ENCODE results near the gene R3HDM1.
A peak's percentile ranks its signal among the peaks of the same experiment; 100 is the strongest.
"Not testable (repeated sequence)": the region's sequence is repeated elsewhere in the genome, so short reads cannot be mapped to it uniquely, and the experiment has no call there.

Gene R3HDM1

DNA sequence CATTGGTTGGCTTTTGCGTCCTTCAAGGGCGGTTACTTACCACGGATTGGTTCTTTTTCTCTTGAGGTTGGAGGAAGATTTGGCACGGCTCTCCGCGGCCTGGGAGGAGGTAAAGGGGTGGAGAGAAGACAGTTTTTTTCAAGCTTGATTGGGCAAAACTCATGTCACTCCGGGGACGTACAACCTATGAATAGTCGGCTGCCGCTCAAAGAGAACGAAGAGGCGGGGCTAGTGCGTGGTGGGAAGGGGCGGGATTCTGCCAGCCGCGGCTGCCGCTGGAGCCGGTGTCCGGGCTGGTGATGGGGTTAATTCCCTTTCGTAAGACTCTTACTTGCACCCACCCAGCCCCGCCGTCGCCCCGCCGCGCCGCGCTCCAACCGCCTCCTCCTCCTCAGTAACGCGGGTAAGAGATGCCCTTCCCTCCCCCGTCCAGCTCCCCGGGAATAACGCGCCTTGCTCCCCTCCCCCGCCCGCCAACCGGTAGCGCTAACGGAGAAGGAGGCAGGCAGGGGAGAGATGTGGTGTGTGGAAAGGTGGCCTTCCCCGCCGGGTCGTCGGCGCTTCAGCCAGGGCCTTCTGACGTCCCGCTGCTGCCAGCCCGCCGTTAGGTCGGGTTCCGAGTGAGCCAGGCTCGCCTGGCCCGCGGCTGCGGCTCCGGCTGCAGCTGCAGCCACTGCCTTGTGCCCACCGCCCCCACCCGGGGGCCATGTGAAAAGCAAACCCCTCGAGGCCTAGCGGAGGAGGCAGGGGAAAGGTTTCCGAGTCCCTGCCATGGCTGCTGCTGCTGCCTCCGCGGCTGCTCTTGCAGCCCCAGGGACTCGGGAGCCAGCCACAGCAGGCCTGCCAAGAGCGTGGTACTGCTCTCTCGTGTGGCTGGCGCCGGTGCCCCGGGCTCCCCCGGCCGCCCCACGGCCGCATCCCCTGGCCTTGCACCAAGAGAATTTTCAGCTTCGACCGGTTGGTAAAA, at the start of gene R3HDM1:
Gene R3HDM1 (plus strand): TSS at position 254 of the 967 bp plus-strand sequence. CDS start 73,362 bp downstream, outside the sequence.
- DNase-seq, result peak; percentile 99

DNA sequence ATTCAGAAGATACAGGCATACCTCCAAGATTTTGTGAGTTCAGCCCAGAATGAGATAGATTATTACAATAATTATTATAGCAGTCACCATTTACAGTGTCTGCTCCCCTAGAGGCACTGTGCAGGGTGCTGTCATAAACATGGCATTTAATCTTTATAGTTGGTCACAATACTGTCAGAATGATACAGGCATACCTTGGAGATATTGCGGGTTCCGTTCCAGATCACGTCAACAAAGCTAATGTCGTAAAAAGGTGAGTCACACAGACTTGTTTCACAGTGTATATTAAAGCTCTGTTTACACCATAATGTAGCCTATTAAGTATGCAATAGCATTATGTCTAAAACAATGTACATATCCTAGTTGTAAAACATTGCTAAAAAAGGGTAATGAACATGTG, 45.8 kb upstream of the R3HDM1 start:
- DNase-seq, result no peak

DNA sequence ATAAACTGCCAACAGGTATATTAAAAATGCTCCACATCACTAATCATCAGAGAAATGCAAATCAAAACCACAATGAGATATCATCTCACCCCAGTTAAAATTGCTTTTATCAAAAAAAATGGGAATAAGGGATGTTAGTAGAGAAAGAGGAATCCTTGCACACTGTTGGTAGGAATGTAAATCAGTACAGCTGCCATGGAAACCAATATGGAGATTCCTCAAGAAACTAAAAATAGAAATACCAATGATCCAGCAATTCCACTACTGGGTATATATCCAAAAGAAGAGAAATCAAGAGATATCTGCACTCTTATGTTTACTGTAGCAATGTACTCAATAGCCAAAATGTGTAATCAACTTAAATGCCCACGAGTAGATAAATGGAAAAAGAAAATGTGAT, 40.9 kb upstream of the R3HDM1 start:
- DNase-seq, result no peak

DNA sequence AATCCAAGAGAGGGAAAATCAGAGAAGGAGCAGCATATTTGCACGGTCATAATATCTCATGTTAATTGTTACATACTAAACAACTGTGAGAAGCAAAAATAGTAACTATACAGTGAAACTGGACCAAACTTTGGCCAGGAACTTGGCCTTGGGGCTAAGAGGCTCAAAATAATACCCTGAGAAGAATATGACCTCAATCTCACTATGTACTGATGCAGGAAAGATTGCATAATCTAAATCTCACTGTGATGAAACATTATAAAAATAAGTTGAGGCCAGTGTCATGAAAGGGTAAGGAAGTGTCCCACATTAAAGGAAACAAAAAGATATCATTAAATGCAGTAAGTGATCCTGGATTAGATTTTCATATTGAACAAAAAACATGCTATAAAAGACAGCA, 36.8 kb upstream of the R3HDM1 start:
- no peak for DNase-seq

DNA sequence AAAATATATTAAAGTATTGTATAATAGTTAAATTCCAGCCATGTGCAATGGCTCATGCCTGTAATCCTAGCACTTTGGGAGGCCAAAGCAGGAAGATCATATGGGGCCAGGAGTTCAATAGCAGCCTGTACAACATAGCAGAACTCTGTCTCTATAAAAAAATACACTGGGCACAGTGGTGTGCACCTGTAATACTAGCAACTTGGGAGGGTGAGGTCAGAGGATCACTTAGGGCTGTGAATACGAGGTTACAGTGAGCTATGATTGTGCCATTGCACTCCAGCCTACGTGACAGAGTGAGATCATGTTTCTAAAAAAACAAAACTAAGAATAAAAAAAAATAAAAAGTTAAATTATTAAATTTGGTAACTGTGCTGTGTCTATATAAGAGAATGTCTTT, 36.4 kb upstream of the R3HDM1 start:
- DNase-seq, result no peak

DNA sequence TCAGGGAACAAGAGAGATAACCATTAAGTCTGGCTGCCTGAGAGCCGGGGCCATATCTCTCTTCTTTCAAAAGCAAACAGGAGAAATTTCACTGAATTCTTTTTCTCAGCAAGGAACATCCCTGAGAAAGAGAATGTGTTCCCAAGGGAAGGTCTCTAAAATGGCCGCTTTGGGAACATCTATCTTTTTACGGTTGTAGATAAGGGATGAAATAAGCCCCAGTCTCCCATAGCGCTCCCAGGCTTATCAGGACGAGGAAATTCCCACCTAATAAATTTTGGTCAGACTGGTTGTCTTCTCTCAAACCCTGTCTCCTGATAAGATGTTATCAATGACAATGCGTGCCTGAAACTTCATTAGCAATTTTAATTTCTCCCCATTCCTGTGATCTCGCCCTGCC, 32.7 kb upstream of the R3HDM1 start:
- not testable (repeated sequence) for DNase-seq

DNA sequence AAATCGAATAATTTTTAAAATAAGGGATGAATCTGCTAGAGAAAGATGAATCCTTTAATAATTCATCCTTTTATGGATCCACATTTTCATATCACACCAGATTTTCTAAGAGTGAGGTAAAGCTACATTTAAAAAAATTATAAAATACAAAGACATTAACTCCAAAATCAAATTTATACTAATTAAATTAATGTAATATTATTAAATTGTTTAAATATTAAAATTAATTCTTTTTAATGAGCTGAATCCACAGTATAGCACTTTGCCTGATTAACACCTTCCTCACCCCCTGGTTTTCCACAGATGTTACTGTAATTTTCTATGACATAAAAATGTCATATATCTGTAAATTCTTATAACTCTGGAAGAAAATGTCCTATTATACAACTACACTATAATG, 26.5 kb upstream of the R3HDM1 start:
- DNase-seq, result no peak

DNA sequence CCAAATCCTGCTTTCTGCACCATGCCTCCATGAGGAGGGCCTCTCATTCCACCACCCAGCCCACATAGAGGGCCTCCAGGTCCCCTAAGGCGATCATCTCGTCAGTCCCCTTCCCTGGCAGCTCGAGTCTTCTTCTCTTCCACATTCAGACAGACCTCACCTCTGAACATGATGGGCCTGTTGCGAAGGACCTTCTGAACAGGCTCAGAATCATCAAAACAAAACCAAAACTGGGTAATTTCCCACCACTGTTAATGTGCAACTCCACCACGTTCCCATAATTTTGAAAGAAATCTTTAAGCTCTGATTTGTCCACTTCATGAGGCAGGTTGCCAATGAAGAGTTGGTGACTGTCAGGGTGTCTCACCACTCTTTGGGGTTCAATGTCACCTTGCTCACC, 20.7 kb upstream of the R3HDM1 start:
- no peak for DNase-seq

DNA sequence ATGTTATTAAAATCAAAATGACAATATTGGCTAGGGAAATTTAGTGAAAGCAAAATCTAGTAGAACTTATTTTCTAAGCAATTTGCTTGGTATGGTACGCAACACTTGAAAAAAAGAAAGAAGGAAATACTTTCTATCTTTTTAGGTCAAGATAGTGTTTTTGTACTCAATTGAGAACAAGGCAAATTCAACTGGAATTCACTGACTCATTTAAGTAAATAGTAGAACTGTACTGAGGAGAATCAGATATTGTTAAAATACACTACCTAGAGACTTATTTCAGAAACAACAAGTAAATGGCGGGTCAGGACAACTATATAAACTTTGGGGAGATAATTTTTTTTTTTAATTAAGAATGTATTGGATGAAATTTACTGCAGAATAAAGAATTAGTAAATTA, 19.2 kb upstream of the R3HDM1 start:
- DNase-seq, result no peak

DNA sequence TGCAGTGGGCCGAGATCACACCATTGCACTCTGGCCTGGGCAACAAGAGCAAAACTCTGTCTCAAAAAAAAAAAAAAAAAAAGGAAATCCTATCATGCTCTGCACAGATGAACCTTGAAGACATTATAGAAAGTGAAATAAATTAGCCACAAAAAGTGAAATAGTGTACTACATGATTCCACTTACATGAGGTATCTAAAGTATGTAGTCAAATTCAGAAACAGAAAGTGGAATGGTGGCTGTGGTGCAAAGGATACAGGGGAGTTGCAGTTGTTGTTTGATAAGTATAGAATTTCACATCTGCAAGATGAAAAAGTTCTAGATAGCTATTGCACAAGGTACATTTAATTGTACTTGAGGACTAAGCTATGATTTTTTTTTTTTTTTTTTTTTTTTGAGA, 5.5 kb upstream of the R3HDM1 start:
- no peak for DNase-seq

DNA sequence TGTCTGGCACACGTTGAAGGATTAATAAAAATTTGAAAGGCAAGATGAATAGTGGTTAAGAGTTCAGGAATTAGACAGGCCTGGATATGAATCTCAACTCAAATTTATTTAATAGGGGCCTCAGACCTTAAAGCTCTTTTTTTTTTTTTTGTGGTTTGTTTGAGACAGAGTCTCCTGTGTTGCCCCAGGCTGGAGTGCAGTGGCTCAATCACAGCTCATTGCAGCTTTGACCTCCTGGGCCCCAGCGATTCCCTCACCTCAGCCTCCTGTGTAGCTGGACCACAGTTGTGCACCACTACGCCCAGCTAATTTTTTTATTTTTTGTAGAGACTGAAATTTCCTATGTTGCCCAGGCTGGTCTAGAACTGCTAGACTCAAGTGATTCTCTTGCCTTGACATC, 3.3 kb upstream of the R3HDM1 start:
- DNase-seq, result no peak

DNA sequence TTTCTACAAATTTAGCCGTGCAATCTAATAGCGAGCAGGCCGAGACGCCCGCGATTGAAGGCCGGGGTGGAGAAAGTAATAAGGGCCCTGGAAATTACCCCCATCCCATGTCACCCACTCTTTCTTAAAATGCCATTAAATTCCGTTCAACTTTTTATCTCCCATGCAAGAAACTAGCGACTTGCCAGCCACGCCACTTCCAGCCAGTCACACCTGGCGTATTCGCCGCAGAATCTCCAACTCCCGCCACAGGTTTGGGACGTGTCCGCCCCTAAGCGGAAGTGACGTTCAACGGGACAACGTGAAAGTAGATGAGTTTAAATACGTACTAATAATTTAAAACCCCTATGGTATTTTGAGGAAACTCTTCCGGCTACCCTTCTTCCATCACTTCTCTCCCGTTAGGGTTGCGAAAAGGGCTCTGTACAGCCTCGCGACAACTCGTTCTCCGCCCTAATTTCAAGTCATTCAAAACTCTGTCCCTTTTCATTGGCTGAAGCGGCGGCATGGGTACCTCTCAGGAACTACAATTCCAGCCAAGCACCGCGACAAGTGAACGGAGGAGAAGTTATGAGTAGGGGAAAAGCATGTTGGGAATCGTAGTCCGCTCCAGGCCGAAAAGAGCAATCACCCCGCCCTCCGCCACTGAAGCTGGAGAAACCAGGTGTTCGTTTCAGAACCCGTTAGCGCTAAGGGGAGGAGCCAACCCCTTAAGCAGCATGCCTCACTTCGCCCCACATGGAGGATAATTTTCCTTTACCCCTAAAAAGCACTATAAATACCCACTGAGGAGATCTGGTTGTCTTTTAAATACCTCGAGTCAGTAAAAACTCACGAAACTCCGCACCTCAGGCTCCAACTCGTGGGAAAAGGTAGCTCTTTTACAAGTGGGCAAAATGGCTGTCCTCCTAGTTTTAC, 712 bp upstream of the R3HDM1 start, which contains the start of gene ZRANB3:
Gene ZRANB3 (minus strand): TSS at position 906 of the 918 bp plus-strand sequence.
- peak; percentile 96 for DNase-seq

DNA sequence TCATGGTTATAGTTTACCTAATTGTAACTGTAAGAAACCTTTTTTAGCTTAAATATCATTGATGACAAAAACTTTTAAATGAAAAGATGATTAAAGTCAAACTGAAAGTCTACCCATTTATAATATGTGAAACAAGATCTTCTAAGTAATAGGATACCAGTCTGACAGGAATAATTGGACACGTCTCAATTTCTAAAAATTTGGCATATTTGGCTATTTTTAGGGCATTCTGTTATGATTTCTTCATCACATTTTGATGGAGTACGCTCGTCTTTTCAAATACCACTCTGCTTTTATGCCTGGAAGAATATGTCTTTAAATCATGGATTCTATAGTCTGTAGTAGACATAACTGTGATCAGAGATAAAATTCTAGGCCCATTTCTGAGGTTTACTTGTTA, 1.3 kb downstream of the R3HDM1 start:
- no peak for DNase-seq

DNA sequence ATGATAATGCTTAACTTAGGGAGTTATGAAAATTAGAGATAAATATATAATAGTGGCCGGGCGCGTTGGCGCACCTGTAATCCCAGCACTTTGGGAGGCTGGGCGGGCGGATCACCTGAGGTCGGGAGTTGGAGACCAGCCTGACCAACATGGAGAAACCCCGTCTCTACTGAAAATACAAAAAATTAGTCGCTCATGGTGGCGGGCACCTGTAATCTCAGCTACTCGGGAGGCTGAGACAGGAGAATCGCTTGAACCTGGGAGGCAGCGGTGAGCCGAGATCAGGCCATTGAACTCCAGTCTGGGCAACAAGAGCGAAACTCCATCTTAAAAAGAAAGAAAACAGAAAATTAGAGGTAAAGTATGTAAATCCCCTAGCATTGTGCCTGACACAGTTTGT, 2.3 kb downstream of the R3HDM1 start:
- DNase-seq, result not testable (repeated sequence)

DNA sequence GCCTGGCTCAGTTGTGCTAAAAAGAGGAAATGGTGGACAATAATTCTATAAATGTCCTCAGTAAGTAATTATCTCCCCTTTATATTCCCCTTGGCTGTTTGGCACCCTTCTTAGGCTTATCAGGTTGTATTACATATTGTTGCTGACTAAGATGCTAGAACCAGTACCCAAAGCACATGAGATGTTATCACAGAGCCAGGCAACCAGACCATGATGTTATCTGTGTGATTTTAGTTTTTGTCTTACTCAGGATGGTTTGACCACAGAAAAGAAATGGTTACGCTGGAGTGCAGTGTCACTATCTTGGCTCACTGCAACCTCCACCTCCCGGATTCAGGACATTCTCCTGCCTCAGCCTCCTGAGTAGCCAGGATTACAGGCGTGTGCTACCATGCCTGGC, 15.2 kb downstream of the R3HDM1 start:
- no peak for DNase-seq

DNA sequence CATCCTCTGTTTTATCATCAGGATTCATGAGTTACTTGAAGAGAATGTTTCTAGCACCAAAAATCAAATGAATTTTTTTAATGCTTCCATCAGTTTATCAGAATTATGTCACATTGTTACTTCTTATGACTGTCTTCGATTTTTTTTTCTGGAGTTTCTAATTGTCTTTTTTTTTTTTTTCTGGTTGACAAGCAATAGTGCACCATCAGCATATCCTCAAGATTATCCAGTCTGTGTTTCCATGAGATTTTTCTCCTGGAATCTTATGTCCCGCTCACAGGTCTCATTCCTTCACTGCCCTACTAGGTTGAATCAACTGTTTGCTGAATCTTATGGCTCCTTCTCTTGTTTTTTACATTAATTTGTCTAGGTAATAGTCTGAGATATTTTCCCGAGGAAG, 16.0 kb downstream of the R3HDM1 start:
- no peak for DNase-seq

DNA sequence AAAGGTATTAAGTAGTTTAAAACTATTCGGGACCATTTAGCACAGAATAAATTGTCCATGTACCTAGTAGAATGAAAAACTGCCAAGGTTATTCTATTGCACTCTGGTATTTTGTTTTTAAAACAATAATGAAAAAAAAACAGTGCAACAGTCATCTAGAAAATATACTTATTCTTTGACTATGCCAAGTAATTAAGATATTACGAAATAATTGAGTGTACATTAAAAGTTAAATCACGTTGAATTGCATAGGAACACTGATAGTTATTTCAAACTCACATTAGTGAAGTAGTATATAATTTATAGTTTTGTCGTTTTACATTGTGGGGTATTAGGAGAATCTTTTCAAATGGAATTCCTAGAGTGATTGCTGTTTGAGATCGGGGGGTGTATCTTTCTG, 20.1 kb downstream of the R3HDM1 start:
- no peak for DNase-seq

DNA sequence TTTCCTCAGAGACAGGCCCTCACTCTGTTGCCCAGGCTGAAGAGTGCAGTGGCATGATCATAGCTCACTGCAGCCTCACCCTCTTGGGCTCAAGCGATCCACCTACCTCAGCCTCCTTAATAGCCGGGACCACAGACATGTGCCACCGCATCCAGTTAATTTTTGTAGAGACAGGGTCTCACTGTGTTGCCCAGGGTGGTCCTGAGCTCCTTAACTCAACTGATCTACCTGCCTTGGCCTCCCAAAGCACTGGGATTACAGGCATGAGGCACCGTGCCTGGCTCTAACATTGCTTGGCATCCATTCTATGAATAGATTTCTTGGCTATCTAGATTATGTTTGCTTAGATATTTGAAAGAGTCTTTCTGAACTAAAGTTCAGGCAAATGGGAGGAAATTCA, 21.6 kb downstream of the R3HDM1 start:
- no peak for DNase-seq

DNA sequence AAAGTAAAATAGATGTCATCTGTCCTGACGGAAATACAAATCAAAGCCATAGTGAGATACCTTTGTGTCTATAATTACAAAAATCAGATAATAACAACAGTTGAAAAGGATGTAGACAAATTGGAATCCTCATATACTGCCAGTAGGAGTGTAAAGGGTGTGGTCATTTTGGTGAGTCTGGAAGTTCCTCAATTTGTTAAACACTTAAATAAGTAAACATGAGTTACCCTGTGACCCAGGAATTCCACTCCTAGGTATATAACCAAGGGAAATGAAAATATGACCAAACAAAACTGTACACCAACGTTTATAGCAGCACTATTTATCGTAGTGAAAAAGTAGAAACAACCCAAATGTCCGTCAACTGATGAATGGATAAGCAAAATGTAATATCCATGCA, 24.0 kb downstream of the R3HDM1 start:
- no peak for DNase-seq

DNA sequence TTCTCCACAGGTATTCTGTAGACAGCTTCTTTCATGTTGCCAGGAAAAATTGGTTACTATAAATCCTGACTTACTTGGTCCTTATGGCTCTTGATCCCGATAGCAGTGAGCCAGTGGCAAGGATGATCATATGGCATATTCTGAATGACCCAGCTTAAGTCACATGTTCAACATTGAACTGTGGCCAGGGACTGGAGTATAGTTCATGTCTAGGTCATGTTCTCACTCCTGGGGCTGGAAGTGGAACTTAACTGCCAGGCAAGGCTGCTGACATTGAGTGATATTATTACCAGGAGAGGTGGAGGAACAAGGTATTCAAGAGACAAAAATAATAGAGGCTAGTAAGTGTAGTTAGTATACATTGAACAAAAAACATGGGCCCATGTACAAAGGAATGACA, 26.2 kb downstream of the R3HDM1 start:
- peak; percentile 32 for DNase-seq

DNA sequence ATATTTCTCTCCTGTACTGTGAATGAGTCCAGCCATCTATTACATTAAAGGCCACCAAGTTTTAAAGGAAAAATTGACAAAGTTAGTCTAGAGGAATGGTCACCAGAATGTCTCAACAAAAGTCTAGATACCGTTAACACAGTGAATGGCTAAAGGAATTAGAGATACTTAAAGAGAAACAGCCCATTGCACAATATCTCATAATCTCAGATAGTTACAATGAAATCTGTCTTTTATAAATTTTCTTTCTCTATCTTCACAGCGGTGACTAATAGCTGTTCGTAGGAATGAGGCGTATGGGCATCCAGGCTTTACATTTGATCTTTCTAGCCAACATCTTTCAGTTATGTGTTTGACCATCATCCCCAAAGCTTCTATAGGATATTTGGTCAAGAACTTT, 30.6 kb downstream of the R3HDM1 start:
- no peak for DNase-seq

DNA sequence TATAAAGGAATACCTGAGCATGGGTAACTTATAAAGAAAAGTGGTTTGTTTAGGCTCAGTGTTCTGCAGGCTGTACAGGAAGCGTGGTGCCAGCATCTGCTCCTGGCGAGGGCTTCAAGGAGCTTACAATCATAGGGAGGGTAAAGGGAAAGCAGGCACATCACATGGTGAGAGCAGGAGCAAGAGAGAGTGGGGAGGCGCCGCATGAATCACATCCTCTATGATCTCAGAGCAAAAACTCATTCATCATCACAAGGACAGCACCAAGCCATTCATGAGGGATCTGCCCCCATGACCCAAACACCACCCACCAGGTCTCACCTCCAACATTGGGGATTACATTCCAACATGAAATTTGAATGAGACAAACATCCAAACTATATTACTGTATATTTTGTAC, 32.5 kb downstream of the R3HDM1 start:
- no peak for DNase-seq

DNA sequence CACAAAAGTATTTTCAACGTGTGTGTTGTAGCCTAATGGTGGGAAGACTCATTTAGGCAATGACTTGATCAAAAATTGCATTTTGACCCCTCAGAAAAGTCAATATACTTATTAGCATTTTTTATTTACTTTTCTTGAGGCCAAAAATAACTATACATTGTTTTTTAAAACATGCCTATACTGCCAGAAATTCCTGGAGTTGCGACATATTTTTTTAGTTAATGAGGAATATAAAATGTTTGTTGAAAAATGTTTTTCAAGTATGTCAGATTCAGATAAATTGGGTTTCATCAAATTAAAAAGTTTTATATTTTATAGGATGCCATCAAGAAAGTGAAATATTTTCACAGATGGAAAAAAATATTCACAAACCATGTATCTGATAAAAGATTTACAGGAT, 39.6 kb downstream of the R3HDM1 start:
- no peak for DNase-seq

DNA sequence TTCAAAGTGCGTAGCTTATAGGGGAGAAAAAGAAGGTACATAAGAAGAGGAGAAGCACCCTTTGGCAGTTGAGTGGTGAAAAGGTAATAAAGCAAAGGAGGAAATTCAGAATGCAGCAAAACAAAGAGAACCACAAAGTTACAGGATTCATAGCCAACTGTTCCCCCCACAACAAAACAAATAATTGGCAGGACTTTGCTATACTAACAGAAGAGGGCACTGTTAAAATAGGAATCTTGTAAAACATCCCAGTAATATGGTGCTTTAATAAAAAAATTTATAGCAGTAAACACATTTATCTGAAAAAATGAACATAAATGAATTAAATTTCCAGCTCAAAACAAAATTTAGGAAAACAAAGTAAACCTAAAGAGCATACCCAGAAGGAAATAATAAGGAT, 42.3 kb downstream of the R3HDM1 start:
- no peak for DNase-seq
